Nephron progenitor cell (in vitro differentiated cells): Measurements from ENCODE around the gene CARMIL1.
A peak's percentile ranks its signal among the peaks of the same experiment; 100 is the strongest.

Source experiments
- DNase-seq: peaks from one replicate; pipeline ENCODE4 v3.0.0; 2021
- H3K27ac Mint-ChIP-seq: 2 replicates; pipeline ENCODE4 v1.8.0; 2021; ENCODE audit warnings: mild to moderate bottlenecking, moderate library complexity, mixed read lengths
- H3K27me3 Mint-ChIP-seq: 2 replicates; pipeline ENCODE4 v1.8.0; 2021; ENCODE audit warnings: mild to moderate bottlenecking, low read depth, mixed read lengths; ENCODE audit not compliant: poor library complexity
- H3K36me3 Mint-ChIP-seq: 2 replicates; pipeline ENCODE4 v1.8.0; 2021; ENCODE audit warnings: low read depth, mixed read lengths
- H3K4me1 Mint-ChIP-seq: 2 replicates; pipeline ENCODE4 v1.8.0; 2021; ENCODE audit warnings: mixed read lengths
- H3K4me3 Mint-ChIP-seq: 2 replicates; pipeline ENCODE4 v1.8.0; 2021; ENCODE audit warnings: mild to moderate bottlenecking, moderate library complexity, mixed read lengths
- H3K9me3 Mint-ChIP-seq: 2 replicates; pipeline ENCODE4 v1.8.0; 2021; ENCODE audit warnings: mild to moderate bottlenecking, moderate library complexity, mixed read lengths
- CTCF ChIP-seq: fragments of 200-600 bp; sonication (generic); IDR thresholded peaks from 2 replicates; pipeline ENCODE4 v1.5.0; 2021; ENCODE audit warnings: antibody characterized with exemption

CARMIL1 gene

GRCh38 chr6:25483943-25484342 lies 204.8 kb downstream of the CARMIL1 start:
- Mint-ChIP-seq H3K27me3 (peaks cover 2% of the 10 kb centered on the region), H3K9me3 (no peaks in the 10 kb centered on the region), H3K4me1 (peaks cover 4% of the 10 kb centered on the region), H3K4me3 (no peak overlapping the region), H3K36me3 (no peaks in the 10 kb centered on the region), H3K27ac (peak overlapping the region; percentile 17)
- TF ChIP-seq CTCF = no peak
- no peak for DNase-seq

GRCh38 chr6:25484900-25485299 lies 205.7 kb downstream of the CARMIL1 start:
- H3K4me3 Mint-ChIP-seq = no peak overlapping the region
- H3K27me3 Mint-ChIP-seq = no peaks in the 10 kb centered on the region
- no peak overlapping the region for H3K27ac Mint-ChIP-seq
- H3K36me3 Mint-ChIP-seq = no peaks in the 10 kb centered on the region
- peaks cover 8% of the 10 kb centered on the region for H3K4me1 Mint-ChIP-seq
- H3K9me3 Mint-ChIP-seq = no peaks in the 10 kb centered on the region
- no peak for TF ChIP-seq CTCF
- DNase-seq = no peak

GRCh38 chr6:25485821-25486534 lies 206.8 kb downstream of the CARMIL1 start:
- TF ChIP-seq CTCF = no peak
- Mint-ChIP-seq H3K36me3 (no peaks in the 10 kb centered on the region), H3K4me1 (peaks cover 13% of the 10 kb centered on the region), H3K27ac (no peak overlapping the region), H3K27me3 (no peaks in the 10 kb centered on the region), H3K9me3 (no peaks in the 10 kb centered on the region), H3K4me3 (no peak overlapping the region)
- DNase-seq = no peak

GRCh38 chr6:25486550-25486949 lies 207.4 kb downstream of the CARMIL1 start:
- H3K9me3 Mint-ChIP-seq = no peaks in the 10 kb centered on the region
- no peak for TF ChIP-seq CTCF
- H3K27me3 Mint-ChIP-seq = no peaks in the 10 kb centered on the region
- no peak overlapping the region for H3K4me3 Mint-ChIP-seq
- DNase-seq = no peak
- no peak overlapping the region for H3K27ac Mint-ChIP-seq
- no peaks in the 10 kb centered on the region for H3K36me3 Mint-ChIP-seq
- H3K4me1 Mint-ChIP-seq = peaks cover 13% of the 10 kb centered on the region

GRCh38 chr6:25487012-25487411 lies 207.8 kb downstream of the CARMIL1 start:
- TF ChIP-seq CTCF = no peak
- H3K4me3 Mint-ChIP-seq = no peak overlapping the region
- no peak for DNase-seq
- no peak overlapping the region for H3K27ac Mint-ChIP-seq
- H3K36me3 Mint-ChIP-seq = no peaks in the 10 kb centered on the region
- peaks cover 13% of the 10 kb centered on the region for H3K4me1 Mint-ChIP-seq
- H3K27me3 Mint-ChIP-seq = no peaks in the 10 kb centered on the region
- H3K9me3 Mint-ChIP-seq = no peaks in the 10 kb centered on the region

GRCh38 chr6:25488156-25488555 lies 209.0 kb downstream of the CARMIL1 start:
- no peak for TF ChIP-seq CTCF
- peaks cover 13% of the 10 kb centered on the region for H3K4me1 Mint-ChIP-seq
- no peaks in the 10 kb centered on the region for H3K27me3 Mint-ChIP-seq
- no peaks in the 10 kb centered on the region for H3K36me3 Mint-ChIP-seq
- no peak overlapping the region for H3K27ac Mint-ChIP-seq
- no peak for DNase-seq
- H3K9me3 Mint-ChIP-seq = no peaks in the 10 kb centered on the region
- no peak overlapping the region for H3K4me3 Mint-ChIP-seq
